Measurements from ENCODE around the gene C3orf20. TPM values are rescaled to one million over a fixed set of nuclear protein-coding genes. Genes with fewer than 3 reads are reported as not detected.

C3orf20 gene
- total and polyA plus RNA-seq, 2 of the 4 experiments (the other 2 are of a cell fraction) = not detected

DNA sequence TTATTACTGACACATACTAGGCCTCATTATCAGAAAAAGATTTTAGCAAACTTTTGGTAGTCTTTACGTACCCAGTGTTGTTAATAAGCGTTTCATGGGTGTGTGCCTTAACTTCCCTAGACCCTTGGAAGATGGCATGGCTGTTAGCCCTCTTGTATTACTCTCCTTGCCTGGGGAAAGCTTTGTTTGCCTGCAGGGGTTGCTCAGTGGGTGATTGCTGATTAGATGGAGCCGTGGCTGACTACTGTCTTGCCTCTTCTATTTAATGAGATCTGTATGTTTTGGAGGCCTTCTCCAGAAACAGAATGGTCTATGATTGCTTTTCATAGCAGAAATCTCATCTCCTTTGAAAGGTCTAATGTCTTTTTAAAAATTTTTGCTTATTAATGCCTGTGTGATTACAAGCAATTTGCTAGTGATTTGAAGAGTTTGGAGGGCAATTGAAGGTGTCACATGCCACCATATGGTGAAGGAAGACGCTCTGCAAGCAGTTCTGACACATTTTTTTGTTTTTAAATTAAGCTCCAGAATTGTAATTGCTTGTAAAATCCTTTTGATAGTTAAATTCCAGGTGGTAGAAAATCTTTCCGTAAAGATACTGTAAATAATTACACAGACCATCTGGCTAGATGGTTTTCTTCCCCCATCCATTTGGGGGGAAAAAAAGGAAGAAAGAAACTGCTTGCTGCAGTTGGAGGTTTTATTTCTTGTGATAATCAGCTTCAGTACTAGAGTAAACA, 11.4 kb upstream of the C3orf20 start:
- no peak for TF ChIP-seq RCOR1 (IDR thresholded peaks at IDR 0.05; ENCODE audit: insufficient replicate concordance, low read length)
- TF ChIP-seq MAZ (IDR thresholded peaks at IDR 0.05; ENCODE audit: borderline replicate concordance, low read depth, low read length) = no peak
- no peak for TF ChIP-seq CEBPB (IDR thresholded peaks at IDR 0.05; ENCODE audit: low read depth, low read length)
- TF ChIP-seq, protein P1, sequence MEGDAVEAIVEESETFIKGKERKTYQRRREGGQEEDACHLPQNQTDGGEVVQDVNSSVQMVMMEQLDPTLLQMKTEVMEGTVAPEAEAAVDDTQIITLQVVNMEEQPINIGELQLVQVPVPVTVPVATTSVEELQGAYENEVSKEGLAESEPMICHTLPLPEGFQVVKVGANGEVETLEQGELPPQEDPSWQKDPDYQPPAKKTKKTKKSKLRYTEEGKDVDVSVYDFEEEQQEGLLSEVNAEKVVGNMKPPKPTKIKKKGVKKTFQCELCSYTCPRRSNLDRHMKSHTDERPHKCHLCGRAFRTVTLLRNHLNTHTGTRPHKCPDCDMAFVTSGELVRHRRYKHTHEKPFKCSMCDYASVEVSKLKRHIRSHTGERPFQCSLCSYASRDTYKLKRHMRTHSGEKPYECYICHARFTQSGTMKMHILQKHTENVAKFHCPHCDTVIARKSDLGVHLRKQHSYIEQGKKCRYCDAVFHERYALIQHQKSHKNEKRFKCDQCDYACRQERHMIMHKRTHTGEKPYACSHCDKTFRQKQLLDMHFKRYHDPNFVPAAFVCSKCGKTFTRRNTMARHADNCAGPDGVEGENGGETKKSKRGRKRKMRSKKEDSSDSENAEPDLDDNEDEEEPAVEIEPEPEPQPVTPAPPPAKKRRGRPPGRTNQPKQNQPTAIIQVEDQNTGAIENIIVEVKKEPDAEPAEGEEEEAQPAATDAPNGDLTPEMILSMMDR (conservative IDR thresholded peaks at IDR 0.05; ENCODE audit: low read depth, low read length) = no peak
- TF ChIP-seq MAFK (IDR thresholded peaks at IDR 0.05; ENCODE audit: low read depth, low read length) = no peak
- TF ChIP-seq POLR2A (IDR thresholded peaks at IDR 0.05; ENCODE audit: low read depth, low read length) = no peak
- TF ChIP-seq, protein P2, sequence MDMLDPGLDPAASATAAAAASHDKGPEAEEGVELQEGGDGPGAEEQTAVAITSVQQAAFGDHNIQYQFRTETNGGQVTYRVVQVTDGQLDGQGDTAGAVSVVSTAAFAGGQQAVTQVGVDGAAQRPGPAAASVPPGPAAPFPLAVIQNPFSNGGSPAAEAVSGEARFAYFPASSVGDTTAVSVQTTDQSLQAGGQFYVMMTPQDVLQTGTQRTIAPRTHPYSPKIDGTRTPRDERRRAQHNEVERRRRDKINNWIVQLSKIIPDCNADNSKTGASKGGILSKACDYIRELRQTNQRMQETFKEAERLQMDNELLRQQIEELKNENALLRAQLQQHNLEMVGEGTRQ (IDR thresholded peaks at IDR 0.05; ENCODE audit: low read depth, low read length) = no peak
- no peak for TF ChIP-seq CHD1 (IDR thresholded peaks at IDR 0.05; ENCODE audit: low read depth, low read length)
- no peak for TF ChIP-seq NFE2L2 (IDR thresholded peaks at IDR 0.05; ENCODE audit: low read depth, low read length)
- no peak for TF ChIP-seq BHLHE40 (IDR thresholded peaks at IDR 0.05; ENCODE audit: low read depth, low read length)
- no peak for TF ChIP-seq FOS (IDR thresholded peaks at IDR 0.05; ENCODE audit: low read depth, low read length)
- no peak for TF ChIP-seq RFX5 (IDR thresholded peaks at IDR 0.05; ENCODE audit: low read depth, low read length)
- Histone ChIP-seq H3K4ac (ENCODE audit: low read depth, low read length) (no peak overlapping the region), H2BK120ac (ENCODE audit: low read depth, low read length) (no peak overlapping the region), H2AFZ (replicated peaks; ENCODE audit: low read length, poor library complexity) (no peak overlapping the region), H3K27ac (ENCODE audit: insufficient read depth, low read length) (no peak overlapping the region), H4K5ac (ENCODE audit: low read depth, low read length) (no peak overlapping the region), H3K9me1 (ENCODE audit: insufficient read depth, low read length) (no peaks in the 10 kb centered on the region), H3K23ac (ENCODE audit: low read depth, low read length) (no peak overlapping the region), H4K8ac (ENCODE audit: low read depth in 2 of 2, low read length in 2 of 2) (no peak overlapping the region), H3K56ac (ENCODE audit: extremely low read depth, insufficient read depth, low read length) (no peak overlapping the region), H3K18ac (ENCODE audit: low read depth, low read length) (no peak overlapping the region), H2AK5ac (ENCODE audit: low read depth, low read length) (no peak overlapping the region), H3K14ac (replicated peaks; ENCODE audit: low read depth, low read length) (no peak overlapping the region), H4K91ac (ENCODE audit: insufficient read depth, low read depth, low read length) (no peak overlapping the region), H4K20me1 (ENCODE audit: insufficient read depth, low read length) (no peaks in the 10 kb centered on the region), H3K4me3 (ENCODE audit: insufficient read depth, low read depth, low read length) (no peak overlapping the region), H2BK5ac (ENCODE audit: low read depth, low read length, poor library complexity, severe bottlenecking) (no peak overlapping the region), H3K9ac (ENCODE audit: low read depth, low read length) (no peak overlapping the region), H2BK15ac (ENCODE audit: low read depth, low read length) (no peak overlapping the region), H3K4me1 (ENCODE audit: control insufficient read depth, insufficient read depth, low read length) (no peaks in the 10 kb centered on the region), H3K36me3 (ENCODE audit: control insufficient read depth, insufficient read depth, low read length) (peaks cover 56% of the 10 kb centered on the region), H3K4me2 (ENCODE audit: low read depth, low read length) (no peak overlapping the region), H2AK9ac (replicated peaks; ENCODE audit: low read depth, low read length, poor library complexity) (no peak overlapping the region), H3K9me3 (ENCODE audit: control insufficient read depth, insufficient read depth, low read length) (no peaks in the 10 kb centered on the region), H2BK20ac (ENCODE audit: low read depth, low read length) (no peak overlapping the region), H3K27me3 (ENCODE audit: control insufficient read depth, insufficient read depth, low read length) (no peaks in the 10 kb centered on the region), H3K79me1 (ENCODE audit: low read depth in 1 of 2, low read length in 2 of 2) (no peaks in the 10 kb centered on the region; a peak in 1 of 4 replicates)
- CTCF ChIA-PET = interaction anchor here (0.6 to 0.9 kb wide), 2 partner anchors 198 to 278 kb away, joined by 3 to 4 read pairs; no protein-coding TSS in a partner anchor
- WGBS, 2 experiments (ENCODE audit: extremely low coverage in 2 of 2, insufficient read length in 1 of 2) = no CpG with 5 or more reads among the region's 5 CpGs
- ATAC-seq (ENCODE audit: low read depth) (no peak), DNase-seq (no peak)
- intact Hi-C loops (cut with micrococcal nuclease) = no loop called here
- in situ Hi-C loops (cut with MboI; ENCODE audit: low sequenced_read_pairs) = loop anchor here (25.0 kb wide), 1 partner anchor 374 kb away; no protein-coding TSS in a partner anchor
- dilution Hi-C loops (cut with HindIII; ENCODE audit: low sequenced_read_pairs, unreplicated experiment) = no loop called here
- no TSS peak for BruUV-seq (replicated peaks)
- POLR2A ChIA-PET (ENCODE audit: unreplicated experiment) = no interaction called here
